Lower leg skin (tissue), 3 donors: ENCODE data around the gene RAP1GAP.

Source experiments
- CTCF ChIP-seq, 3 donors: fragments of 450-650 bp; IDR thresholded peaks; one replicate each; pipeline ENCODE4 v1.5.1; 2016; ENCODE audit warnings: antibody characterized with exemption in 3 of 3, mild to moderate bottlenecking in 3 of 3, moderate library complexity in 2 of 3
- POLR2A ChIP-seq, 2 donors: fragments of 450-650 bp; IDR thresholded peaks; one replicate each; pipeline ENCODE4 v1.6.1; 2016 to 2017; ENCODE audit warnings: antibody characterized with exemption in 2 of 2, mild to moderate bottlenecking in 1 of 2, moderate library complexity in 1 of 2

DNA sequence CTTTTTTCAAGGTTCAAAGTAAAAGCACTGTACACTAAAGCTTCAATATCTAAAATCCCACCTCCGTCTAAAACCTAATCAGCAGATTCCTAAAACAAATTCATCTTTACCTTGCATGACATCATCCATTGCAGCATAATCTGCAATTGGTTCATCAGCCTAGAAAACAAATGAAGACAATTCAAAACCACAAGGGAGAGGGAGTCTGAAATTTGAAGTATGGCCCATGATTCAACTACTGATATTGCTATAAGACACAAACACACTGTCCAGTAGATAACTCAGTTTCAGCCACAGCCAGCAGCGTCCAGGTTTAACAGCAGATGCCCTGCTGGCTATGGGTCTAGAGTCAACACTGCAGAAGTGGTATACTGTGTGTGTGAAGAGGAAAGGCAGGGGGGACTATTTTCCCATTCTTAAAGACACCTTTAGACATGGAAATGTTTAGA lies 17.9 kb upstream of the RAP1GAP start:
- TF ChIP-seq CTCF (IDR thresholded peaks at IDR 0.05) = no peak
- TF ChIP-seq POLR2A (IDR thresholded peaks at IDR 0.05) = no peak
